ENCODE data around the gene SMIM41.
A peak's percentile ranks its signal among the peaks of the same experiment; 100 is the strongest.

The SMIM41 gene

GRCh38 chr12:52063082-52063924 lies 16.2 kb upstream of the SMIM41 start:
- no peaks in the 10 kb centered on the region for H3K36me3 Mint-ChIP-seq (ENCODE audit: low read depth)
- peaks cover 5% of the 10 kb centered on the region for H3K4me1 Mint-ChIP-seq (ENCODE audit: low read depth)
- no peaks in the 10 kb centered on the region for H3K9me3 Mint-ChIP-seq
- no peaks in the 10 kb centered on the region for H3K27me3 Mint-ChIP-seq (ENCODE audit: low read depth)
- no peak overlapping the region for H3K27ac Mint-ChIP-seq
- H3K4me3 Mint-ChIP-seq = no peak overlapping the region
- DNase-seq (ENCODE audit: low spot score) = no peak

- DNase-seq (ENCODE audit: low spot score) = no peak
- Mint-ChIP-seq H3K27ac (no peak overlapping the region), H3K4me1 (ENCODE audit: low read depth) (peaks cover 7% of the 10 kb centered on the region), H3K27me3 (ENCODE audit: low read depth) (no peaks in the 10 kb centered on the region), H3K9me3 (no peaks in the 10 kb centered on the region), H3K4me3 (no peak overlapping the region), H3K36me3 (ENCODE audit: low read depth) (no peaks in the 10 kb centered on the region)
Observed at GRCh38 chr12:52063981-52064649, 15.4 kb upstream of the SMIM41 start.

- Mint-ChIP-seq H3K36me3 (ENCODE audit: low read depth) (peaks cover 9% of the 10 kb centered on the region), H3K9me3 (no peaks in the 10 kb centered on the region), H3K27ac (no peak overlapping the region), H3K27me3 (ENCODE audit: low read depth) (no peaks in the 10 kb centered on the region), H3K4me3 (no peak overlapping the region), H3K4me1 (ENCODE audit: low read depth) (peaks cover 26% of the 10 kb centered on the region)
- no peak for DNase-seq (ENCODE audit: low spot score)
Observed at GRCh38 chr12:52066346-52067080, 13.0 kb upstream of the SMIM41 start.

- peaks cover 9% of the 10 kb centered on the region for H3K36me3 Mint-ChIP-seq (ENCODE audit: low read depth)
- H3K27ac Mint-ChIP-seq = no peak overlapping the region
- H3K9me3 Mint-ChIP-seq = no peaks in the 10 kb centered on the region
- DNase-seq (ENCODE audit: low spot score) = no peak
- H3K4me3 Mint-ChIP-seq = no peak overlapping the region
- peaks cover 28% of the 10 kb centered on the region for H3K4me1 Mint-ChIP-seq (ENCODE audit: low read depth)
- no peaks in the 10 kb centered on the region for H3K27me3 Mint-ChIP-seq (ENCODE audit: low read depth)
Observed at GRCh38 chr12:52067081-52067374, 12.5 kb upstream of the SMIM41 start.

- Mint-ChIP-seq H3K27ac (peak within 1 kb of the TSS; percentile 99), H3K4me3 (peak within 1 kb of the TSS; percentile 98), H3K9me3 (no peaks in the 10 kb centered on the region), H3K4me1 (ENCODE audit: low read depth) (peaks cover 47% of the 10 kb centered on the region), H3K36me3 (ENCODE audit: low read depth) (peaks cover 24% of the 10 kb centered on the region), H3K27me3 (ENCODE audit: low read depth) (no peaks in the 10 kb centered on the region)
- DNase-seq (ENCODE audit: low spot score) = peak; percentile 88
Observed at GRCh38 chr12:52069327-52070184, 9.9 kb upstream of the SMIM41 start, which contains the start of gene ATG101. Gene ATG101, plus strand, starts transcription at chr12:52069978. Its CDS starts 3,673 bp downstream, at chr12:52073651.

GRCh38 chr12:52070185-52070925 lies 9.1 kb upstream of the SMIM41 start:
- peaks cover 47% of the 10 kb centered on the region for H3K4me1 Mint-ChIP-seq (ENCODE audit: low read depth)

GRCh38 chr12:52073531-52074381 lies 5.7 kb upstream of the SMIM41 start:
- Mint-ChIP-seq H3K36me3 (ENCODE audit: low read depth) (peaks cover 45% of the 10 kb centered on the region), H3K27ac (no peak overlapping the region)

More at GRCh38 chr12:52070185-52070925, 9.1 kb upstream of the SMIM41 start:
- Mint-ChIP-seq H3K4me3 (peak overlapping the region; percentile 98), H3K27me3 (ENCODE audit: low read depth) (no peaks in the 10 kb centered on the region), H3K9me3 (no peaks in the 10 kb centered on the region), H3K27ac (peak overlapping the region; percentile 99), H3K36me3 (ENCODE audit: low read depth) (peaks cover 29% of the 10 kb centered on the region)
- no peak for DNase-seq (ENCODE audit: low spot score)

GRCh38 chr12:52074971-52075724 lies 4.4 kb upstream of the SMIM41 start:
- DNase-seq (ENCODE audit: low spot score) = no peak
- Mint-ChIP-seq H3K27ac (no peak overlapping the region), H3K27me3 (ENCODE audit: low read depth) (no peaks in the 10 kb centered on the region), H3K4me3 (no peak overlapping the region), H3K36me3 (ENCODE audit: low read depth) (peaks cover 47% of the 10 kb centered on the region), H3K4me1 (ENCODE audit: low read depth) (peaks cover 36% of the 10 kb centered on the region), H3K9me3 (no peaks in the 10 kb centered on the region)

More at GRCh38 chr12:52073531-52074381, 5.7 kb upstream of the SMIM41 start:
- no peak for DNase-seq (ENCODE audit: low spot score)
- Mint-ChIP-seq H3K9me3 (no peaks in the 10 kb centered on the region), H3K4me1 (ENCODE audit: low read depth) (peaks cover 44% of the 10 kb centered on the region), H3K27me3 (ENCODE audit: low read depth) (no peaks in the 10 kb centered on the region), H3K4me3 (peak overlapping the region; percentile 24)

- H3K27me3 Mint-ChIP-seq (ENCODE audit: low read depth) = no peaks in the 10 kb centered on the region
- H3K4me1 Mint-ChIP-seq (ENCODE audit: low read depth) = peaks cover 24% of the 10 kb centered on the region
- no peak for DNase-seq (ENCODE audit: low spot score)
- H3K4me3 Mint-ChIP-seq = no peak overlapping the region
- no peaks in the 10 kb centered on the region for H3K9me3 Mint-ChIP-seq
- peaks cover 39% of the 10 kb centered on the region for H3K36me3 Mint-ChIP-seq (ENCODE audit: low read depth)
- no peak overlapping the region for H3K27ac Mint-ChIP-seq
Observed at GRCh38 chr12:52076811-52077210, 2.7 kb upstream of the SMIM41 start.

GRCh38 chr12:52078276-52078675 lies 1.2 kb upstream of the SMIM41 start:
- Mint-ChIP-seq H3K9me3 (no peaks in the 10 kb centered on the region), H3K27ac (no peak overlapping the region), H3K4me3 (no peak overlapping the region), H3K4me1 (ENCODE audit: low read depth) (peaks cover 14% of the 10 kb centered on the region), H3K36me3 (ENCODE audit: low read depth) (peaks cover 35% of the 10 kb centered on the region), H3K27me3 (ENCODE audit: low read depth) (no peaks in the 10 kb centered on the region)
- DNase-seq (ENCODE audit: low spot score) = no peak

GRCh38 chr12:52080403-52081251 lies 1.1 kb downstream of the SMIM41 start:
- no peak overlapping the region for H3K4me3 Mint-ChIP-seq
- no peak overlapping the region for H3K27ac Mint-ChIP-seq
- H3K36me3 Mint-ChIP-seq (ENCODE audit: low read depth) = peaks cover 17% of the 10 kb centered on the region
- no peaks in the 10 kb centered on the region for H3K9me3 Mint-ChIP-seq
- no peaks in the 10 kb centered on the region for H3K27me3 Mint-ChIP-seq (ENCODE audit: low read depth)
- DNase-seq (ENCODE audit: low spot score) = no peak
- H3K4me1 Mint-ChIP-seq (ENCODE audit: low read depth) = peaks cover 5% of the 10 kb centered on the region

Measured in T-helper 2 cell treated with Interferon-gamma antibody and Interleukin-4, amounts not matched to agents 5 μg/mL and 100 μg/mL, for 36 hours (primary cell).